IMR-90 (cell line): Measurements from ENCODE around the gene DENND1A.

Source experiments
- CTCF ChIP-seq: conservative IDR thresholded peaks from 2 replicates; pipeline ENCODE4 v1.5.1; 2012; ENCODE audit warnings: mild to moderate bottlenecking, low read depth, low read length, improper control_type of control experiment
- FOS ChIP-seq: fragments of 150-350 bp; IDR thresholded peaks from 2 replicates; pipeline ENCODE4 v1.6.1; 2016; ENCODE audit warnings: low read depth, low read length
- MXI1 ChIP-seq: IDR thresholded peaks from 2 replicates; pipeline ENCODE4 v1.6.1; 2012; ENCODE audit warnings: low read depth, mild to moderate bottlenecking, low read length, moderate library complexity, borderline replicate concordance
- NFE2L2 ChIP-seq: fragments of 150-350 bp; IDR thresholded peaks from 2 replicates; pipeline ENCODE4 v1.6.1; 2016; ENCODE audit warnings: low read depth, mild to moderate bottlenecking, low read length
- POLR2A ChIP-seq: IDR thresholded peaks from 2 replicates; pipeline ENCODE4 v1.6.1; 2012; ENCODE audit warnings: mild to moderate bottlenecking, low read depth, low read length
- RAD21 ChIP-seq: IDR thresholded peaks from 2 replicates; pipeline ENCODE4 v1.6.1; 2012; ENCODE audit warnings: low read length, improper control_type of control experiment
- RFX5 ChIP-seq: IDR thresholded peaks from 2 replicates; pipeline ENCODE4 v1.8.0; 2012; ENCODE audit warnings: low read depth, mild to moderate bottlenecking, low read length, moderate library complexity
- SMC3 ChIP-seq: fragments of 150-350 bp; IDR thresholded peaks from 2 replicates; pipeline ENCODE4 v1.6.1; 2016; ENCODE audit warnings: low read depth, mild to moderate bottlenecking, antibody characterized with exemption, low read length, moderate library complexity
- TF ChIP-seq, protein P1 (sequence below): fragments of 150-350 bp; IDR thresholded peaks from 2 replicates; pipeline ENCODE4 v1.6.1; 2017; ENCODE audit warnings: mild to moderate bottlenecking, antibody characterized with exemption, low read length, low read depth

GRCh38 chr9:123846966-123847365 is 83.0 kb downstream of the DENND1A start:
- TF ChIP-seq CTCF (no peak), SMC3 (no peak), MXI1 (no peak), RFX5 (no peak), NFE2L2 (no peak), FOS (no peak), POLR2A (no peak), RAD21 (no peak)
- TF ChIP-seq, protein P1, sequence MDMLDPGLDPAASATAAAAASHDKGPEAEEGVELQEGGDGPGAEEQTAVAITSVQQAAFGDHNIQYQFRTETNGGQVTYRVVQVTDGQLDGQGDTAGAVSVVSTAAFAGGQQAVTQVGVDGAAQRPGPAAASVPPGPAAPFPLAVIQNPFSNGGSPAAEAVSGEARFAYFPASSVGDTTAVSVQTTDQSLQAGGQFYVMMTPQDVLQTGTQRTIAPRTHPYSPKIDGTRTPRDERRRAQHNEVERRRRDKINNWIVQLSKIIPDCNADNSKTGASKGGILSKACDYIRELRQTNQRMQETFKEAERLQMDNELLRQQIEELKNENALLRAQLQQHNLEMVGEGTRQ, result no peak
